Raji (cell line): ENCODE measurements around the gene SERPINB10.

Experiments used
- POLR2A ChIP-seq: IDR thresholded peaks from 2 replicates; pipeline ENCODE4 v1.6.1; 2011; ENCODE audit warnings: low read depth, low read length, control low read depth; ENCODE audit not compliant: insufficient read depth

Gene SERPINB10

GRCh38 chr18:63963615-63964256 lies 56.0 kb downstream of the SERPINB10 start:
- TF ChIP-seq POLR2A, result no peak

GRCh38 chr18:63964908-63965307 lies 57.1 kb downstream of the SERPINB10 start:
- no peak for TF ChIP-seq POLR2A

- no peak for TF ChIP-seq POLR2A
Observed at GRCh38 chr18:63965716-63966330, 58.1 kb downstream of the SERPINB10 start.

- no peak for TF ChIP-seq POLR2A
Observed at GRCh38 chr18:63969942-63970808, 62.4 kb downstream of the SERPINB10 start, which contains the start of gene SERPINB8. Gene SERPINB8, plus strand, starts transcription at chr18:63970081. Its CDS starts 8,228 bp downstream, at chr18:63978309.

- no peak for TF ChIP-seq POLR2A
Observed at GRCh38 chr18:63970809-63971205, 63.0 kb downstream of the SERPINB10 start.

- TF ChIP-seq POLR2A, result no peak
Observed at GRCh38 chr18:63971320-63972001, 63.7 kb downstream of the SERPINB10 start.

GRCh38 chr18:63972002-63972376 lies 64.2 kb downstream of the SERPINB10 start:
- no peak for TF ChIP-seq POLR2A

GRCh38 chr18:63974991-63975390 lies 67.2 kb downstream of the SERPINB10 start:
- no peak for TF ChIP-seq POLR2A

GRCh38 chr18:63975628-63976027 lies 67.9 kb downstream of the SERPINB10 start:
- no peak for TF ChIP-seq POLR2A

- TF ChIP-seq POLR2A, result no peak
Observed at GRCh38 chr18:63977040-63977439, 69.3 kb downstream of the SERPINB10 start.

GRCh38 chr18:63979409-63979920 lies 71.7 kb downstream of the SERPINB10 start:
- TF ChIP-seq POLR2A, result no peak

- TF ChIP-seq POLR2A, result no peak
Observed at GRCh38 chr18:63980027-63980426, 72.3 kb downstream of the SERPINB10 start.

- TF ChIP-seq POLR2A, result no peak
Observed at GRCh38 chr18:63980896-63981460, 73.2 kb downstream of the SERPINB10 start.

GRCh38 chr18:63981719-63982118 lies 74.0 kb downstream of the SERPINB10 start:
- TF ChIP-seq POLR2A, result no peak

GRCh38 chr18:63982361-63982760 lies 74.6 kb downstream of the SERPINB10 start:
- TF ChIP-seq POLR2A, result no peak
